Duodenal mucosa (tissue), 2 donors: ENCODE data around the gene RAPGEF5.

Source experiments
- H3K27ac ChIP-seq: one replicate; pipeline ENCODE4 v1.7.0; 2013; ENCODE audit warnings: low read depth, low read length
- H3K27me3 ChIP-seq, 2 donors: one replicate each; pipeline ENCODE4 v1.7.0; 2013; ENCODE audit warnings: low read length in 2 of 2, control low read depth in 1 of 2; ENCODE audit not compliant: insufficient read depth in 2 of 2, control insufficient read depth in 1 of 2
- H3K36me3 ChIP-seq, 2 donors: one replicate each; pipeline ENCODE4 v1.7.0; 2013; ENCODE audit warnings: low read length in 2 of 2, control low read depth in 1 of 2; ENCODE audit not compliant: insufficient read depth in 2 of 2, control insufficient read depth in 1 of 2
- H3K4me1 ChIP-seq, 2 donors: one replicate each; pipeline ENCODE4 v1.7.0; 2013; ENCODE audit warnings: low read length in 2 of 2, control low read depth in 1 of 2; ENCODE audit not compliant: insufficient read depth in 2 of 2, control insufficient read depth in 1 of 2
- H3K4me3 ChIP-seq, 2 donors: one replicate each; pipeline ENCODE4 v1.7.0; 2013; ENCODE audit warnings: low read length in 2 of 2, low read depth in 1 of 2
- H3K9ac ChIP-seq, 2 donors: one replicate each; pipeline ENCODE4 v1.7.0; 2013; ENCODE audit warnings: low read length in 2 of 2, low read depth in 1 of 2
- H3K9me3 ChIP-seq, 2 donors: one replicate each; pipeline ENCODE4 v1.7.0; 2013; ENCODE audit warnings: low read length in 2 of 2, control low read depth in 1 of 2; ENCODE audit not compliant: control insufficient read depth in 1 of 2

RAPGEF5 gene

DNA sequence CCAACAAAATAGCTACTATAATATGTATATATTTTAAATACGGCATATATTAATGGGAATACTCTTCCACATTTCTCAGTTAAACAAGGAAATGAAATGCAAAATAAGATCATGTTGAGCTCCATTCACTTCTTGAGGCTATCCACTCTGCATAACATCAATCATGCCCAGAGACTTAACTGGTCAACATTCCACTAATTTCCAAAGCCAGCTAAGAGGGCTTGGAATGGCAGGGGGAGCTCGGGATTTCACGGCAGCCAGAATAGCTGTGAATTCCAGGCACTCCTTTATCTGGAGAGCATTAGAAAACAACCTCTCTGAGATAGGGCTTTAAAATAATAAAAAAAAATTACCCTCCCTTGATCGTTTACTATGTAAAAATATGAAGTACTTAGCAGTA, 216.4 kb downstream of the RAPGEF5 start:
- Histone ChIP-seq H3K36me3 (peaks cover 13 to 43% of the 10 kb centered on the region in 2 donors), H3K27me3 (no peaks in the 10 kb centered on the region), H3K27ac (no peak overlapping the region)

DNA sequence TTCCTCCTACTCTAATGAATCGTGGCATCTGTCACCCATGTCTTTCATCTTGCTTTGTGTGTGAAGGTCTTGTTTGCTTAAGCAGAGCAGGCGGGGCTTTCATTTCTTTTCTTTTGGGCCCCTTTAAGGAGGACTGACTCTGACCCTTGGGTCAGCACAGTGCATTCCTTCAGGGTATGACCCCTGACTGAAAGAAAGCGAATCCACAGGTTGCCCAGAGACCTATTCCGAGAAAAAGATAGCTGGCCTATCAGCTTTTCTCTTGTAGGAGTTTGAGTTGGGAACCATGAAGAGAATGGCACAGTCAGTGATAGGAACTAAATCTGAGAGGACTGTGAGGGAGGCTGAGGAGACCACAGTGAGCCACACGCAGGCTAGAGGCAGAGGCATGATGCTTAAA, 218.1 kb downstream of the RAPGEF5 start:
- no peak overlapping the region for H3K4me3 ChIP-seq
- no peaks in the 10 kb centered on the region for H3K27me3 ChIP-seq
- no peaks in the 10 kb centered on the region for H3K9me3 ChIP-seq
- H3K27ac ChIP-seq: no peak overlapping the region
- peaks cover 6 to 47% of the 10 kb centered on the region in 2 donors for H3K36me3 ChIP-seq
- H3K4me1 ChIP-seq: no peaks in the 10 kb centered on the region
- H3K9ac ChIP-seq: no peak overlapping the region

More for the DNA sequence above, 216.4 kb downstream of the RAPGEF5 start:
- Histone ChIP-seq H3K4me3 (no peak overlapping the region), H3K9me3 (no peaks in the 10 kb centered on the region), H3K9ac (no peak overlapping the region), H3K4me1 (no peaks in the 10 kb centered on the region)

DNA sequence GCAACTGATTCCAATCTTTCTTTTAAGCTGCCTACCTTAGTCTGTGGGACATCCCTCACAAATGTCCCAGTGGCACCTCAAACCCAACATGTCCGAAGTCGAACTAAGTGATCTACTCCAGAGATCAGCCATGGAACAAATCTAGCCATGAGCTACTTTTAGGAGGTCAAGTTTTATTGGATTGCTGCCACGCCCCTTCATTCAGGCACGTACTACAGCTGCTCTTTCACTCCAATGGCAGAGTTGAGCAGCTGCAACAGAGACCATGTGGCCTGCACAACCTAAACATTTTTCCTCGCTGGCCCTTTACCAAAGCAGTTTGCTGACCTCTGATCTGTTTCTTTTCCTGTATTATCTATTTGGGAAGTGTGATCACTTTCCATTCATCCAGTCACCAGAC, 218.8 kb downstream of the RAPGEF5 start:
- no peak overlapping the region for H3K27ac ChIP-seq
- H3K36me3 ChIP-seq: peaks cover 6 to 41% of the 10 kb centered on the region in 2 donors
- no peak overlapping the region for H3K4me3 ChIP-seq
- no peaks in the 10 kb centered on the region for H3K9me3 ChIP-seq
- H3K4me1 ChIP-seq: no peaks in the 10 kb centered on the region
- no peak overlapping the region for H3K9ac ChIP-seq
- H3K27me3 ChIP-seq: no peaks in the 10 kb centered on the region

DNA sequence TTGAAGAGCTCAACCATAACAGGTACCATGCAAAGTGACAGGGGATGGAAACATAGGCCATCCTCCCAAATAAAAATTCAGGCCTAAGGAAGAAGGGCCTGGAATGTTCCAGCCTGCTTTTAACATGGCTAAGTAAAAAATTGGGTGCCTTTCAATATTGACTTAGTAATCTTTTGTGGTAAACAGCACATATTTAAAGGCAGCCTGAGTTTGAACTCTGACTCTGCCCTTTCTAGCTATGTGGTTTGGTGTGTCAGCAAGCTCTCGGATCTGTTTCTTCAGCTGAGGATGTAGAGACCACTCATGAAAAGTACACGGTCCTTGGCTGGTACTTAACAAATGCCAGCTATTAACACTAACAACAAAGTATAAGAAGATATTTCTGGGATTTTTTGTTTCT, 219.5 kb downstream of the RAPGEF5 start:
- Histone ChIP-seq H3K9ac (no peak overlapping the region), H3K9me3 (no peaks in the 10 kb centered on the region), H3K27me3 (no peaks in the 10 kb centered on the region), H3K27ac (no peak overlapping the region), H3K4me1 (no peaks in the 10 kb centered on the region), H3K4me3 (no peak overlapping the region), H3K36me3 (peaks cover 6 to 46% of the 10 kb centered on the region in 2 donors)

DNA sequence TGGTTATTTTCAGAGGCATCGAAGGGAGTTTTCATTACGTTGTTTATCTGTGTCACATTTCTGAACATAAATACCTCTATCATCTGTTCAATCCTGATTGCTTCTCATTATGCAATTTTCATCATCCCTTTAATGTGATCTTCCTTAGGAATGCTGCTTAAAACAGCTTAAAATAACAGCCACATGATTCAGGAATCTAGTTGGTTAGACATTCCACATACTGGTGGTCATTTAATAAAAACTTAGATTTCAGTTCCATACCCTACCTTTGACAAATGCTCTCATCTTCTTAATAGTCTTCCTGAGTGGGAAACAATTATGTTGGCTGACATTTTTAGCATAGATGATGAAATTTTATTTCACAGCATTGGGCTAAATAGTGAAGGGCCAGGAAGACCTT, 219.9 kb downstream of the RAPGEF5 start:
- Histone ChIP-seq H3K27ac (no peak overlapping the region), H3K36me3 (peaks cover 6 to 46% of the 10 kb centered on the region in 2 donors), H3K9me3 (no peaks in the 10 kb centered on the region), H3K27me3 (no peaks in the 10 kb centered on the region), H3K9ac (no peak overlapping the region), H3K4me1 (no peaks in the 10 kb centered on the region), H3K4me3 (no peak overlapping the region)

DNA sequence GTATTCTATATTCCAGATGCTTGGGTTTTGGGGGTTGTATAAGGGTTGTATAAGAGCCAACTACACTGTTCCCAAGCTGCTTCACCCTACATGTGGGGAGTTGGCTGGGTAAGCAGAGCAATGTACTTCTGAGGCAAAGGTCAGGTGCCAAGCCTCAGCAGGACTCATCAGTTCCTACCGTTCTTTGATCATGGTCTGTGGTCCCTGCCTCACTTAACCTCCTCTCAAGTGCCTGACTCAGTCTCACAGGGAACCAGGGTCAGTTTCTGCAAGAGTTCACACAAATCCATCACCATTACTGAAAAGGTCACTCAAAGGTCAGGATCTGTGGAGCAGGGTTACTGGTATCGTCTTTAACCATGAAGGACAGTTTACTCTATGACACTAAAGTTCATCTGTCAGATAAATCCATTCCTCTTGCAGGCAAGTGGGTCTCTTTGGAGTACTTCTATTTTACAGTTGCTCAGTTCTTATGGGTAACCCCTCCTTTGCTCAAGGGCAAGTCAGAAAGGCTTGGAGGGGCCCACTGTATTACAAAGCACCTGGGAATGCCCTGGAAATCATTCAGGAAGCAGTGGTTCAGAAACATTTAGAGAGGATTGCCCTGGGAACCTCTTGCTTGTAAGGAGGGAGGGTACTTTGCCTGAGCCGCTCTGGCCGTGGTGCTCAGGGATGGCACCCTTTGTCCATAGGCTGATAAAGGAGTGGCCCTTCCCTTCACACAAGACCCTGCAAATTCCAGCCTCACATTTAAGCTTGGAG, 227.0 kb downstream of the RAPGEF5 start:
- Histone ChIP-seq H3K36me3 (peaks cover 17 to 45% of the 10 kb centered on the region in 2 donors), H3K4me3 (no peak overlapping the region), H3K27ac (no peak overlapping the region), H3K27me3 (no peaks in the 10 kb centered on the region), H3K9me3 (no peaks in the 10 kb centered on the region), H3K9ac (no peak overlapping the region), H3K4me1 (no peaks in the 10 kb centered on the region)

DNA sequence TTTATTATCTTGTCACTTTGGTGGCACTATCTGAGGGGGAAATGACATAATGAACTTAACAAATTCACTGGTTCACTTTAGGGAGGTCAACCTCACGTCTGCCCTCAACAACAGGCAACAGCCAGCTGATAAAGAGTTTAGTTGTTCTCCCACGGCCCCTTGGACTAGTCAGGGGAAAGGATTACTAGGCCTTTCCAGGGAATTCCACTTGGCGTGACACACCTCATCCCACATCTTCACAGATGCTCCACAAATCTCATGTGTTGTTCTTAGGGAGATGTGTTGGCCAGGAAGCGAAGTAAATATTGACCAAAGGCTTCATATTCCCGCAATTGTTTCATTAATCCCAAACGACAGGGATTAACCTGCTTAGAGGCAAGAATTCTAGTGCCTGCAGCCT, 227.8 kb downstream of the RAPGEF5 start:
- no peaks in the 10 kb centered on the region for H3K9me3 ChIP-seq
- no peak overlapping the region for H3K4me3 ChIP-seq
- peaks cover 17 to 44% of the 10 kb centered on the region in 2 donors for H3K36me3 ChIP-seq
- no peak overlapping the region for H3K9ac ChIP-seq
- no peaks in the 10 kb centered on the region for H3K4me1 ChIP-seq
- H3K27me3 ChIP-seq: no peaks in the 10 kb centered on the region
- H3K27ac ChIP-seq: no peak overlapping the region

DNA sequence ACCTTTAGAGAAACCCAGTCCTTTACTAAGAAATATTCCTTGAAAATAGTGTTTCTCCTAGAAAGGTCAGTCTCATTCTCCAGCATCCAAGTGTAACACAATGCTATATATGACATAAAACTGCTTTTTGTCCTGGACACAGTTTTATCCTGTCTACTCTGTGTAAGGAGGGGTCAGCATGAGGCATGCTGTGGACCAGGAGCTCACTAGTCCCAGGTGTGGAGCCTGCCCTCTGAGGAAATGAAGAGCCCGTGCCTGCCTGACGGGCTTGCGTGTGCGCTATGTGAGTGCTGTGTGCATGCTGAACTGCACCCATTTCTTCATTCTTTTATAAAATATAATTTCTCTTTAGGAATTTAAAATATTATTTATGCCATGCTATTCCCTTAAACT, 228.4 kb downstream of the RAPGEF5 start:
- Histone ChIP-seq H3K4me1 (no peaks in the 10 kb centered on the region), H3K27me3 (no peaks in the 10 kb centered on the region), H3K9me3 (no peaks in the 10 kb centered on the region), H3K4me3 (no peak overlapping the region), H3K27ac (no peak overlapping the region), H3K36me3 (peaks cover 17 to 44% of the 10 kb centered on the region in 2 donors), H3K9ac (no peak overlapping the region)

DNA sequence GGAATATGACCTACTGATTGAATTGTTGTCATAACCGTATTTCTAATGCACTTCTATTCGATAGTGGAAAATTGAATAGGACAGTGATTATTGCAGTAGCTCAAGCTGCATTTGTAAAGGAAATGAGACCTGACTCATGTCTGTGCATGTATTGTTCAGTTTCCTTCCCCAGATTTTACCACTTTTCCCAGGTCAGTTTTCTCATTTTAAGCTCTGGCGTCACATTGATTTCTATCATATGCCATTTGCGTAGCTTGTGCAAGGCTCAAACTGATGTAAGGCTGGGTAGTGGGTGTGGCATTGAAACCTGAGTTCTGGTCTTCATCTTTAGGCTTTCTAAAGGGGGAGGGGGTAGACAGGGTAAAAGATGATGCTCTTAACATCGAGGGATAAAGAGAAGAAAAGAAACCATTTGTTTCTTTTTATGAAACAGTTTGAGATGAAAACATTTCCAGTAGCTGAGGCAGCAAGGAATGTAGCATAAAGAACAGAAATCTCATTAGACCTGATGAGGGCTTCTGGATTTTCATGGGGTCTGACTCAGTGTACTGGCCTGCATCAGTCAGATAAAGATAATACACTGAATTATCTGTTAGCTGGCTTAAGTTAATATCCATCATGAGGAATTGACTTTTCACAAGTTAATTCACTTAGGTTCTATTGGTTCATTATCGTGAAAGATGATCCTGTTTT, 229.0 kb downstream of the RAPGEF5 start:
- H3K9me3 ChIP-seq: no peaks in the 10 kb centered on the region
- H3K4me1 ChIP-seq: no peaks in the 10 kb centered on the region
- peaks cover 17 to 47% of the 10 kb centered on the region in 2 donors for H3K36me3 ChIP-seq
- no peak overlapping the region for H3K27ac ChIP-seq
- no peak overlapping the region for H3K9ac ChIP-seq
- no peaks in the 10 kb centered on the region for H3K27me3 ChIP-seq
- no peak overlapping the region for H3K4me3 ChIP-seq

DNA sequence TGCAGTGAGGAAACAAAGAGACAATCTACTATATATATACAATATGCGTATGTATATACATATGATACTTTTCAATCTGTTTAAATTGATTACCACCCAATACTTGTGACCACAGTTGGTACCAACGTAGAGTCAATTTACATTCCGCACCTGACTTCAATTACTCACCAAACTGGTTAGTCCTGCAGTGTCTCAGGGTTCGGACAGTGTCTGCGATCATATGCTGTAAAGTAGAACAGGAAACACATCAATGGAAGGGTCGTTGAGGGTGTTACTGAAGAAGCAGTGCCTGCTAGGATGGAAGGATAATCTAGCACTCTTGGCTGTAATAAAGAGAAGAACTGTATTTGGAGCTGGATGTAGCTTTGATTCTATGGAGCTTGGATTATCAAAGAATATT, 231.5 kb downstream of the RAPGEF5 start:
- H3K9me3 ChIP-seq: no peaks in the 10 kb centered on the region
- H3K27me3 ChIP-seq: no peaks in the 10 kb centered on the region
- no peak overlapping the region for H3K9ac ChIP-seq
- peaks cover 25 to 59% of the 10 kb centered on the region in 2 donors for H3K36me3 ChIP-seq
- no peak overlapping the region for H3K4me3 ChIP-seq
- no peak overlapping the region for H3K27ac ChIP-seq
- no peaks in the 10 kb centered on the region for H3K4me1 ChIP-seq
